ENCODE measurements around the gene OR4E1. TPM values are rescaled to one million over a fixed set of nuclear protein-coding genes. Genes with fewer than 3 reads are reported as not detected.
A peak's percentile ranks its signal among the peaks of the same experiment; 100 is the strongest.
"Not testable (repeated sequence)": the region's sequence is repeated elsewhere in the genome, so short reads cannot be mapped to it uniquely, and the experiment has no call there.

OR4E1 gene, protein sequence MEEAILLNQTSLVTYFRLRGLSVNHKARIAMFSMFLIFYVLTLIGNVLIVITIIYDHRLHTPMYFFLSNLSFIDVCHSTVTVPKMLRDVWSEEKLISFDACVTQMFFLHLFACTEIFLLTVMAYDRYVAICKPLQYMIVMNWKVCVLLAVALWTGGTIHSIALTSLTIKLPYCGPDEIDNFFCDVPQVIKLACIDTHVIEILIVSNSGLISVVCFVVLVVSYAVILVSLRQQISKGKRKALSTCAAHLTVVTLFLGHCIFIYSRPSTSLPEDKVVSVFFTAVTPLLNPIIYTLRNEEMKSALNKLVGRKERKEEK
- 0.05 TPM for polyA plus RNA-seq (ENCODE audit: insufficient read length)
- long read RNA-seq, donor 1 = 0 reads
- long read RNA-seq, donor 2 = 0 reads
- long read RNA-seq, donor 3 = 0 reads
- long read RNA-seq, donor 4 = 0 reads
- long read RNA-seq, donor 5 = 0 reads
- long read RNA-seq, donor 6 = 0 reads
- long read RNA-seq, donor 7 = 0 reads
- long read RNA-seq, donor 8 = 0 reads

GRCh38 chr14:21673718-21674117 lies at the start of gene OR4E1:
TSS of gene OR4E1 (minus strand) at chr14:21673818. CDS start at chr14:21670935, 2,883 bp downstream.
- DNase-seq = no peak

GRCh38 chr14:21721504-21721903 lies 47.9 kb upstream of the OR4E1 start:
- DNase-seq = no peak

DNA sequence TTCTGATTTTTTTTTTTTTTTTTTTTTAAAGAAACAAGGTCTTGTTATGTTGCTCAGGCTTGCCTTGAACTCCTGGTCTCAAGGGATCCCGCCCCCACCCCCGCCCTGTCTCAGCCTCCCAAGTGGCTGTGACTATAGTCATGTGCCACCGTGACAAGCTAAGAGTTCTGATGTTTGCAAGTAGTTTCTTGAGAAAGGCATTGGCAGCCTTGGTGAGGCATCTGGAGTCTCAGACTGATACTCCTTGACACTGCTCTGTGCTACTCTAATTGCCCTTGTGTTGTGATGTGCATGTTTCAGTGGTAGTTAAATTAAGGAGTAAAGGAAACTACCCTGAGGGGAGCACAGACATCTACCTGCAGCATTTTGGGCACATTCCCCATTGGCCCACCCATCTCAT lies 46.2 kb upstream of the OR4E1 start:
- DNase-seq = no peak

GRCh38 chr14:21714318-21714929 lies 40.8 kb upstream of the OR4E1 start:
- DNase-seq = no peak

GRCh38 chr14:21712036-21712435 lies 38.4 kb upstream of the OR4E1 start:
- no peak for DNase-seq

GRCh38 chr14:21711360-21711961 lies 37.8 kb upstream of the OR4E1 start:
- DNase-seq = peak; percentile 31

DNA sequence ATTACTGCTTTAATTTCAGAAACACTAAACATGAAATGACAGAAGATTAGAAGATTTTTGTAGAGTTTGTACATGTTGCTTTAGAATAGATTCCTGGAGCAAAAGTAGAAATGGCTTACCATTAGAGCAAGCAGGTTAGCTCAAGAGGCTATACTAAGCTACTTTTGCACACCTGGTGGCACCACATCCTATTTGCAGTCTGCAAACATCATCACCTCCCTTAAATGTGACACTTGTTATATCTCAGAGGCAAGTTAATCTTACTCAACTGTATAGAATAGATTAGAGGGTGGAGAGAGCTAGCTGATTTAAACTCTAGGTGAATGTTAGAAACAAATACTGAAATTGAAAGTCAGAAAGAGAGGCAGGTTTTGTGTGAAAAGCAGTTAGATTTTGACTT lies 30.7 kb upstream of the OR4E1 start:
- DNase-seq = no peak

- no peak for DNase-seq
Measured at GRCh38 chr14:21703357-21704326, 30.0 kb upstream of the OR4E1 start.

DNA sequence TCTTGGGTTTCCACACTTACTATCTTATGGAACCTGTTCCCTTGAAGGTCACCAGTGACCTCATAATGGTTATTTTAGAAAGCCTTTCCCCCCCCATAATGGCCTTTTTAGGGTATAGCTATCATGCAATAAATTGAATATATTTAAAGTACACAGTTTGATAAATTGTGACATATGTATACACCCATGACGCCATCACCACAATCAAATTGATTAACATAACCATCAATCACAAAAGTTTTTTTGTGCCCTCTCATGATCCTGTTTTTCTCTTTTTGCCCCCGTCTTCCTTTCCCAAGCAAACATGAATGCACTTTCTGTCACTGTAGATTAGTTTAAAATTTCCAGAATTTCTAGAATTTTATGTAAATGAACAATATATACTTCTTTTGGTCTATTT lies 28.7 kb upstream of the OR4E1 start:
- DNase-seq = no peak

GRCh38 chr14:21699551-21699950 lies 25.9 kb upstream of the OR4E1 start:
- no peak for DNase-seq

DNA sequence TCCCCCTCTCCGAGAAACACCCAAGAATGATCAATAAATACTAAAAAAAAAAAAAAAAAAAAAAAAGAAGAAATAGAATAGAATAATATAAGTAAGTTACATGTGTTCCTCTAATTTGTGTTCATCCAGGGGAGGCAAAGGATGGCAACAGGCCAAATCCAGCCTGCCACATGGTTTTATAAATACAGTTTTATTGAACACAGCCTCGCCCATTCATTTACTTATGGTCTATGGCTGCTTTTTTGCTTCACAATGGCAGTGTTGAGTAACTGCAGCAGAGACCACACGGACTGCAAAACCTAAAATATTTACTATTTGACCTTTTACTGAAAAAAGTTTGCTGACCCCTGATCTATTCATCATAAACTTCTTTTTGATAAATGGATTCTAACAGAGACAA lies 24.9 kb upstream of the OR4E1 start:
- DNase-seq = not testable (repeated sequence)

- DNase-seq = not testable (repeated sequence)
Measured at GRCh38 chr14:21697662-21698061, 24.0 kb upstream of the OR4E1 start.

DNA sequence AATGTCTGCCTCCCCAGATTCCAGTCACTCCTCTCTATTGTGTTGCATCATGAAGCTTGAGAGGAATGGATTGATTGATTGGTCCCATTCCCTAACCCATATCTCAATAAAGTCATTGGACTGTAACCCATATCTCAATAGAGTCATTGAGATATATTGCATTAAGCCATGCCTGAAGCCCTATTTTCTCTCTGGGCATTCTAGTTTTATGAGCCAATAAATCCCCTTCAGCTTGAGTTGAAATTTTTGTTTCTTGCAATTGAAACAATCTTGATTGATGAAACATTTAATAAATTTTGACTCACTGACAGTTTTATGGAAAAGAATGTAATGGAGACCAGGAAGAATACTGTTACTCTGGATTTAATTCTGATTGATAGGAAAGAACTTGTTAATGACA lies 20.8 kb upstream of the OR4E1 start:
- DNase-seq = no peak

GRCh38 chr14:21686468-21686867 lies 12.8 kb upstream of the OR4E1 start:
- DNase-seq = no peak

DNA sequence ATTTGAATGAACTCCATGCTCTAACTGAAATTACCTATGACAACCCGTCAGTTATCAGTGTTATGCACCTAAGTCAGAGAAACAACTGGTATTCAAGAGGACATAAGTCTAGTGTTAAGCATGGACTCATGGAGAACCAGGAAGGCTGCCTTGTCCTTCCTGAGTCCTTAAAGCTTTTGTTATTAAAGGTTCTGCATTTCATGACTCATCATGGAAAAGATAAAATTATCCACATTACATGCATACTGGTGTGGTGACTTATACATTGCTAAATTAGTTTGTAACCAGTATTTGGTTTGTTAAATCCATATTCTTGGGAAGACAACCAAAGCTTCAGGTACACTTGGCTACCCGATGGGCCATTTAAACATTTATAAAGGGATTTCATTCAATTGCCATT lies 6.5 kb upstream of the OR4E1 start:
- DNase-seq = no peak

DNA sequence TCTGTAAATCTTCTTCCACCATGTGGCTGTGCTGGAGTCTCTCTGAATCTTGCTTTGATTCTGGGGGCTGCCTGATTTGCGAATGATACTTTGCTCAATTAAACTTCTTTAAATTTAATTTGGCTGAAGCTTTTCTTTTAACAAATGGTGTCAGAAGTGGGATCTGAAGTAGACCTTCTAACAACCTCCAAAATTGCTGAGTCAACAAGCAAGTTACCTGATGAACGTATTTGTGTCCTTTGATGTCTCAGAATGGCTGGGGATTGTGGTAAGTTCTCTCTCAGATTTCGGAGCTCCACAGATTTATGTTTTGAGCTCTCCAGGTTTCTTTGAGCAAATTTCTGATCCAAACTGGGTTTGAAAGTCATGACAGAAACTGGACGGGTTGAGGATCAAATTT lies 1.9 kb upstream of the OR4E1 start:
- no peak for DNase-seq

DNA sequence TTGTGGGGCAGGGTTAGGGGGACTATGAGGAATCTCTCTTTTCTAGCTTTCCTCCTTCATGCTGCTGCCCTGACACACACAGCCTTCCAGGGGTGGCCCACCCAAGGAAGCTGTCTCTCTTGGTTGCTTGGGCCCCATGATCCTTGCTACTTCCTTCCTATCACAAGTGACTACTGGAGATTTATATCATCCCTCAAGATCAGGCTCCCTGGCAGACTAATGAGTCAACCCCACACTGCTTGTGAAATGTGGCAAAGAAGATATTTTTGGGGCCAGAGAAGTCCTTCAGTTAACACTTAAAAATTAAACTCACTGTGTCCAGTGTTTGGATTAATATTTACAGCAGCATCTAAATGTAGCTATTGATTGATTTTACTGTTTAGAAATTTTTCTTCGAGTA lies 1.5 kb downstream of the OR4E1 start:
- no peak for DNase-seq

DNA sequence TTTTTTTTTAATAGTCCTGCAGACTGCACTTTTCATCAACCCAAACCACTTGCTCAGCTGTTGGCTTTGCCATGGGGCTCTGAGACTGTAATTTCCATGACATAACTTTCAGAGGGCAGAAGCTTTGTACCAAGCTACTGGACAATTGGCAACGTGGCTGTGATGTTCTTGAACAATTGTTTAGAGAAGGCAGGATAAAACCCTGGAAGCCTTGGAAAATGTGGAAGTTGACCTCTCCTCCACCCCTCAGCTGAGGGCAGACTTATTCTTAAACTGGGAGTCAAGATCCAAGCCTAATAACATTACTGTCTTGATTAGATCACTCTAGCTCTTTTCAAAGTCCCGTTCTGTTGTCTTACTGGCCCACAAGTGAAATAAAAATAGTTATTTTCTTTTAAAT lies 2.2 kb downstream of the OR4E1 start:
- no peak for DNase-seq

- DNase-seq = no peak
Measured at GRCh38 chr14:21669284-21669683, 4.3 kb downstream of the OR4E1 start.

DNA sequence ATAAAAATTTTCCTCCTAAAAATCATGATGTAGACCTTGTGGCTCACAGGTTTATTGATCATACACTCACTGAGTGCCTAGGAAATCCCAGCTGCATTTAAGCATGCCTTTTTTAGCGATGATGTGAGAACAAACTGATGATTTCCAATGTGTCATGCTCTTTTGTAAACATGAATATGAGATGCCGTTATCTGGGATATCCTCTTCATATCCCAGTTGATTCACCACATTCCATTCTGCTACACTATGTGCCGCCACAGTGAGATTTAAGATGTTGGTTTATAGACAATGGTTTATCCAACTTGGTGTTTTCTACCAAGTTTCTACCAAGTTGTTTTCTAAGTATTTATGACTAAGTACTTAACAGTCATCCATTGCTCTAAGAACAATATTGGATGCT lies 5.2 kb downstream of the OR4E1 start:
- DNase-seq = no peak

- DNase-seq = no peak
Measured at GRCh38 chr14:21656980-21657379, 16.6 kb downstream of the OR4E1 start.

DNA sequence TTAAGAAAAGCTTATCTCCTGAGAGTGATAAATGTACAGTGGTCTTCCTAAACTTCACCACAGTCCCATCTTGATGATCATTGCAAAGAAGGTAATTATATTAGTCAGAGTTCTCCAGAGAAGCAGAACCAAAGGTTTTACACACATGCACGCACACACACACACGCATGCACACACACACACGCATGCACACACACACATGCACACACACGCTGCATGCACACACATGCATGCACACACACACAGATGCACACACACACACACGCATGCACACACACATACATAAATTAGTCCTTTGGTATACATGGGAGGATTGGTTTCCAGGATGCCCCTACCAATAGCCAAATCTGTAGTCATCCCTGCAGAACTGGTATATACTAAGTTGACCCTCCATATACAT lies 19.4 kb downstream of the OR4E1 start:
- no peak for DNase-seq

Measured in left kidney (tissue), 8 donors.